Activated naive CD8-positive, alpha-beta T cell treated with anti-CD3 and anti-CD28 coated beads, Interleukin-2, amount 50 U/mL, for 16 hours (primary cell): ENCODE data around the gene BRF1.
"Not testable (repeated sequence)": the region's sequence is repeated elsewhere in the genome, so short reads cannot be mapped to it uniquely, and the experiment has no call there.

ENCODE experiments used
- DNase-seq: peaks from one replicate; pipeline ENCODE4 v3.0.0-alpha.2; 2020; ENCODE audit warnings: low read depth, low spot score

The BRF1 gene, protein sequence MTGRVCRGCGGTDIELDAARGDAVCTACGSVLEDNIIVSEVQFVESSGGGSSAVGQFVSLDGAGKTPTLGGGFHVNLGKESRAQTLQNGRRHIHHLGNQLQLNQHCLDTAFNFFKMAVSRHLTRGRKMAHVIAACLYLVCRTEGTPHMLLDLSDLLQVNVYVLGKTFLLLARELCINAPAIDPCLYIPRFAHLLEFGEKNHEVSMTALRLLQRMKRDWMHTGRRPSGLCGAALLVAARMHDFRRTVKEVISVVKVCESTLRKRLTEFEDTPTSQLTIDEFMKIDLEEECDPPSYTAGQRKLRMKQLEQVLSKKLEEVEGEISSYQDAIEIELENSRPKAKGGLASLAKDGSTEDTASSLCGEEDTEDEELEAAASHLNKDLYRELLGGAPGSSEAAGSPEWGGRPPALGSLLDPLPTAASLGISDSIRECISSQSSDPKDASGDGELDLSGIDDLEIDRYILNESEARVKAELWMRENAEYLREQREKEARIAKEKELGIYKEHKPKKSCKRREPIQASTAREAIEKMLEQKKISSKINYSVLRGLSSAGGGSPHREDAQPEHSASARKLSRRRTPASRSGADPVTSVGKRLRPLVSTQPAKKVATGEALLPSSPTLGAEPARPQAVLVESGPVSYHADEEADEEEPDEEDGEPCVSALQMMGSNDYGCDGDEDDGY

GRCh38 chr14:105300542-105301102, at the start of gene BRF1:
TSS of gene BRF1 (minus strand) at chr14:105301001. CDS start at chr14:105300629, 372 bp downstream.
- peak; percentile 99 for DNase-seq

DNA sequence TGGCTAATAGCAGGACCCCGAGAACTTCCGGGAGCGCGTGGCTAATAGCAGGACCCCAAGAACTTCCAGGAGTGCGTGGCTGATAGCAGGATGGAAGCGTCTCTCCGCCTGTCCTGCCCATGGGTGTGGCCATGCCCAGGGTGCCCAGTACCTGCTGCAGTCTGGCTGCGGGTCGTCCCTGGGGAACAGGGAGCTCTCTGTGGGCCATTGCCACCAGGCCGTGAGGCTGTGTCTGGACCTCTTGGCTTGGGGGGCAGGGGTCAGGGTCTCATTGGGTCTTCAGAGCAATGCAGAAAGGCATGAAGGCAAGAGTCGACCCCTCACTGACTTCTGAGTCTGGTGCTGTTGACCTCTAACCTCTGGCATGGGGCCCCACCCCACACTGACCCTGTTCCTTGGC, 49.2 kb upstream of the BRF1 start:
- DNase-seq: no peak

DNA sequence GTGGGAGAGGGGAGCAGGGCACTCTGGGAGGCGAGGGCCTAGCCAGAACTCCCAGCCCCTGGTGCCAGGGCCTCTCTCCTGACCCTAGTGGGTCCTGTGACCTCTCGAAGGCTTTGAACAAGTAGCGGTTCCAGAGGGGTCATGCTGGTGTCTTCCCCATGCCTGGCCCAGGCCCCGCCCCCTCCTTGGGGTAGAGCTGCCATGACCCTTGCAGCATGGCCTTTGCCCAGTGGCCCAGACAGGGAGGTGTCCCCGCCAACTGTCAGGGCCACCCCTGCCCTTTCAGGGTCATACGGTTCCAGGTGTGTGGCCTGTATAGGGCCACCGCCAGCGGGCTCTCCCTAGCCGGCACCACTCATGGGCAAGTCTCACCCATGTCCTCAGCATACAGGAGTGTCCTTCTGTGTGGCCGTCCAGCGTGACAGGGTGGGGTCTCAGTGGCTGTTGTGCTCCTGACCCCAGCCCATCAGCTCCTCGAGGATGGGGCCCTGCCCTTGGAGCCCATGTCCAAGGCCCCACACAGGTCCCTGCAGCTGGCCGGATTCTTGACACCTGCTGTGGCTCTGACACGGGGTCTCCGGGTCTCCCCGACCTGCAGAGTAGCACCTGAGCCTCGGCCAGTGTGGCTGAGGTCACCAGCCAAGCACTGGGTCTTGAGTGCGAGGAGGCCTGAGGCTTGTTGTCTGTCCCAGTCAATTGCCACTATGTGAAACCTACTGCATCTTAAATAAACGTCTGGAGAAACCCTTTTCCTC, 48.3 kb upstream of the BRF1 start:
- no peak for DNase-seq

- DNase-seq: no peak
Observed at GRCh38 chr14:105348169-105348944, 47.6 kb upstream of the BRF1 start.

DNA sequence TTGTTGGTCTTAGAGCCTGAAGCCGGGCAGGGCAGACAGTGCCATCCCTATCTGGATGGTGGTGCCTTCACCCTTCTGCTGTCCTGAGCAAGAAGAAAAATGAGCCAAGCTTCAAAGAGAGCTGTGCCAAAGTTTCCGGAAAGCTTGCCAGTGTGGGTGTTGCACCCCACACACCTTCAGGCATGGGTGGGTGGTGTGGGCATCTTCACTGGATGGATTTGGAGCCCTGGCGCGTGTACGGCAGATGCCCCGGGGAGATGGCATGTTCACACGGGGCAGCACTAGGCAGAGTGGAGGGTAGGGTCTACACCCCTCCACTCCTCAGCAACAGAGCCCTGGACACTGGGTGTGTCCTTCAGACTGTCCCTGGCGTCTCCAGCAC, 46.8 kb upstream of the BRF1 start:
- no peak for DNase-seq

GRCh38 chr14:105346876-105347586, 46.2 kb upstream of the BRF1 start:
- no peak for DNase-seq

DNA sequence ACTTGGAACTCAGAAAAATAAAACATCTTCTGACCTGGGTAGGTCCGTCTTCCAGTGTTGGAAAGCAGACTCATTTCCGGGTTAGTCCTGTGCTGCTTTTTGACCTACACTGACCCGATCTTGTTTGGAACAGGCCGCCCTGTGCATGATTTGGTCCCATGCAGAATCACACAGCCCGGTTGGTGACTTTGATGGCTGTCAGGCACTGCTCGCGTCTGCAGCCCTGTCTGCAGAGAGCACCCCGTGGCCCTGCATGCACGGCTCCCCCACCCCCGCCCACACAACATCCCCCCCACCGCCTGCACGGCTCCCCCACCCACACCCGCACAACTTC, 45.4 kb upstream of the BRF1 start:
- no peak for DNase-seq

DNA sequence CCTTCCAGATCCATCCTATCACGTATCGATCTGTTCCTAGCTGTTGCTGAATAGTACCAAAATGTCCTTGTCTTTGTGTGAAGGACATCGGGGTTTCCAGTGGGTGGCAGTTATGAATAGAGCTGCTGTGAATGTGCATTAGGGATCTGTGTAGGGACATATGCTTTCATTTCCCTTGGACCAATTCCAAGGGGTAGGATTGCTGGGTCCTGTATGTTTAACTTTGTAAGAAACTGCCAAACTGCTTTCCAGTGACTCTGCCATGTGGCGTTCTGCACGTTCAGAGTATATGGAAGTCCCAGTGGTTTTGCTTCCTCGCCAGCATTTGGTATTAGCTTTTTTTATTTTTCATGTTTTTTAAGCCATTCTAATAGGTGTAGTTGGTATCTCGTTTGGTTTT, 42.4 kb upstream of the BRF1 start:
- DNase-seq: no peak

DNA sequence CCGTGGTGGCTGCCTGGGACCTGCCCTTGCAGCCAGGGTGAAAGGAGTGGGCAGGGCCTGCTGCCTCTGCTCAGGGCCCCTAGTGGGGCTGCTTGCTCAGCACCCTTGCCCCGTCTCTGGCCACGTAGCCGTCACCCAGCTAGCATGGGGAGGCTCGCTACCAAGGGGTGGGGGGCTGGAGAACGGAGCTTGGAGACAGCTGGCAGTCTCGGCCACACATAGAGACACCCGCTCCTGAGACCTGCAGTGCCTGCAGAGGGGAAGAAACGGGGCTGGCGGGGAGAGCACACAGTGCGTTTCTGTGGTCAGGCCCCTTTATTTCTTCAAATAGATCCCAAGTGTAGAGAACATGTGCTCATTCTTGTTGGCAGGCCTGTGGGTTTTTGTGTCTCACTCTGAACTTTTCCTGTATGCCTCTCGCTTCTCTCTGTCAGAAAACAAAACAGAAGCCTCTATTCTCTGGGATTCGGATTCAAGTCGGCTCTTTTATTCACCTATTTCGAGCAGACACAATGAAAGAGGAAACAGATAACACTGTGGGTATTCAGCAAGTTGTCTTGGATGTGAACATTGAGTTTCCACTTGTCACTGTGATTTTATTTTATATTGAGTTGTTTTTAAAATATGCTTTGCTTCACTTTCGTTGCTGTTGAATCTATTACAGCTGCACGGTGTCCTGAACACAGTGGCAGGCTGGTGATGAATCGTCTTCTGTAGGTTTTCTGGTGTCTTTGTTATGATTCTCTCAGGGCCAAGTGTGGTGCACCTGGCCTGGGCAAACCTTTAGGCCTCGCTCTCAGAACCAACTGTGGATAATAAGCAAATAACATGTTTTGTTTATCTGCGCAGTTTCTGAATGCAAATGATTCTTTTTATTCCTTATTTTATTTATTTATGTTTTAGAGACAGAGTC, 40.3 kb upstream of the BRF1 start:
- no peak for DNase-seq

- DNase-seq: no peak
Observed at GRCh38 chr14:105337966-105338741, 37.4 kb upstream of the BRF1 start.

- no peak for DNase-seq
Observed at GRCh38 chr14:105337433-105337832, 36.6 kb upstream of the BRF1 start.

DNA sequence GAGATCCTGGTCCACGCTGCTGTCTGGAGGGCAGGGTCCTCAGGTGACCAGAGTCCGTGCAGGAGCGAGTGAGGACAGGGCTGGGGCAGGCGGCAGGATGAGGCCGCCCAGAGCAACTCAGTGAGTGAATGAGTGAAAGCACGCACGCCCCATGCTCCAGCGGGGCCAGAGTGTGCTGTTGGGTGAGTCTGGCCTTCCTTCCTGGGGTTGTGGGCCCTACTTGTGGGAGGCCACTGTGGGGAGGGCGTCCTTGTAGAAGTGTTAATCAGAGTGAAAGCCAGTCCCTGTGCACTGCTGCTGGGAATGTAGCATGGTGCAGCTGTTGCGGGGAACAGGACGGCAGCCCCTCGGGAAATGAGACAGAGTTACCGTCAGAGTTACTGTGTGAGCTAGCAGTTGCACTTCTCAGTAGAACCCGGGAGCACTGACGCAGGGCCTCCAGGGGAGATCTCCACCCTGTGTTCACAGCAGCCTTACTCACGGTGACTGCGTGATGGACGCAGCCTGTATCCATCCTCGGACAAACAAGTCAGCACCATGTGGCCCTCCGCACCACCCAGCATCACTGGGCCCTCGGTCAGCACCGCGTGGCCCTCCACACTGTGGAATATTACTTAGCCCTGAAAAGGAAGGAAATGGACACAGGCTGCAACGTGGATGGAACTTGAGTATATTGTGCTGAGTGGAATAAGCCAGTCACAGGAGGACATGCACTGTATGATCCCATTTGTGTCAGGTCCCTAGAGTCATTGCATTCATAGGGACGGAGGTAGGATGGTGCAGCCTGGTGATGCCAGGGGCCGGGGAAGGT, 35.9 kb upstream of the BRF1 start:
- DNase-seq: no peak

- no peak for DNase-seq
Observed at GRCh38 chr14:105335735-105336476, 35.1 kb upstream of the BRF1 start.

GRCh38 chr14:105335231-105335542, 34.4 kb upstream of the BRF1 start:
- not testable (repeated sequence) for DNase-seq

- DNase-seq: no peak
Observed at GRCh38 chr14:105334383-105335230, 33.8 kb upstream of the BRF1 start.

- DNase-seq: no peak
Observed at GRCh38 chr14:105333613-105334364, 33.0 kb upstream of the BRF1 start.
